ENCODE results near the gene DENND5A. TPM values are rescaled to one million over a fixed set of nuclear protein-coding genes. Genes with fewer than 3 reads are reported as not detected.

DENND5A gene
- total RNA-seq, 1 donor from 2014 or later = 76.0 TPM

GRCh38 chr11:9160166-9160565 lies 105.0 kb downstream of the DENND5A start:
- no peak for DNase-seq (ENCODE audit: extremely low spot score, unreplicated experiment)
- Mint-ChIP-seq H3K27me3 (no peaks in the 10 kb centered on the region), H3K9me3 (no peaks in the 10 kb centered on the region), H3K4me1 (ENCODE audit: unreplicated experiment) (no peaks in the 10 kb centered on the region), H3K4me3 (no peak overlapping the region), H3K36me3 (peaks cover 15% of the 10 kb centered on the region), H3K27ac (no peak overlapping the region)
- no peak for TF ChIP-seq CTCF (conservative IDR thresholded peaks at IDR 0.05)

- no peak for TF ChIP-seq CTCF (conservative IDR thresholded peaks at IDR 0.05)
- Mint-ChIP-seq H3K27ac (no peak overlapping the region), H3K4me1 (ENCODE audit: unreplicated experiment) (no peaks in the 10 kb centered on the region), H3K4me3 (no peak overlapping the region), H3K36me3 (peaks cover 15% of the 10 kb centered on the region), H3K9me3 (no peaks in the 10 kb centered on the region), H3K27me3 (no peaks in the 10 kb centered on the region)
- DNase-seq (ENCODE audit: extremely low spot score, unreplicated experiment) = no peak
Observed at GRCh38 chr11:9158898-9159391, 106.2 kb downstream of the DENND5A start.

GRCh38 chr11:9155930-9156329 lies 109.2 kb downstream of the DENND5A start:
- Mint-ChIP-seq H3K4me1 (ENCODE audit: unreplicated experiment) (no peaks in the 10 kb centered on the region), H3K9me3 (no peaks in the 10 kb centered on the region), H3K27me3 (no peaks in the 10 kb centered on the region), H3K27ac (no peak overlapping the region), H3K4me3 (no peak overlapping the region), H3K36me3 (peaks cover 21% of the 10 kb centered on the region)
- peak; percentile 6 for DNase-seq (ENCODE audit: extremely low spot score, unreplicated experiment)
- TF ChIP-seq CTCF (conservative IDR thresholded peaks at IDR 0.05) = no peak

- H3K4me1 Mint-ChIP-seq (ENCODE audit: unreplicated experiment) = no peaks in the 10 kb centered on the region
- no peak overlapping the region for H3K27ac Mint-ChIP-seq
- TF ChIP-seq CTCF (conservative IDR thresholded peaks at IDR 0.05) = no peak
- peaks cover 22% of the 10 kb centered on the region for H3K36me3 Mint-ChIP-seq
- no peaks in the 10 kb centered on the region for H3K9me3 Mint-ChIP-seq
- no peak overlapping the region for H3K4me3 Mint-ChIP-seq
- no peaks in the 10 kb centered on the region for H3K27me3 Mint-ChIP-seq
- no peak for DNase-seq (ENCODE audit: extremely low spot score, unreplicated experiment)
Observed at GRCh38 chr11:9153651-9154050, 111.5 kb downstream of the DENND5A start.

GRCh38 chr11:9151631-9152030 lies 113.5 kb downstream of the DENND5A start:
- H3K4me1 Mint-ChIP-seq (ENCODE audit: unreplicated experiment) = peaks cover 11% of the 10 kb centered on the region
- TF ChIP-seq CTCF (conservative IDR thresholded peaks at IDR 0.05) = no peak
- H3K36me3 Mint-ChIP-seq = peaks cover 37% of the 10 kb centered on the region
- no peaks in the 10 kb centered on the region for H3K27me3 Mint-ChIP-seq
- H3K9me3 Mint-ChIP-seq = no peaks in the 10 kb centered on the region
- no peak overlapping the region for H3K4me3 Mint-ChIP-seq
- no peak for DNase-seq (ENCODE audit: extremely low spot score, unreplicated experiment)
- no peak overlapping the region for H3K27ac Mint-ChIP-seq

- no peak for DNase-seq (ENCODE audit: extremely low spot score, unreplicated experiment)
- Mint-ChIP-seq H3K9me3 (no peaks in the 10 kb centered on the region), H3K36me3 (peaks cover 39% of the 10 kb centered on the region), H3K4me1 (ENCODE audit: unreplicated experiment) (peaks cover 11% of the 10 kb centered on the region), H3K27ac (no peak overlapping the region), H3K27me3 (no peaks in the 10 kb centered on the region), H3K4me3 (no peak overlapping the region)
- TF ChIP-seq CTCF (conservative IDR thresholded peaks at IDR 0.05) = no peak
Observed at GRCh38 chr11:9150926-9151325, 114.2 kb downstream of the DENND5A start.
